ENCODE results near the gene FBXL13.

The FBXL13 gene

GRCh38 chr7:102927312-102927933 is 147.2 kb downstream of the FBXL13 start:
- Histone ChIP-seq H3K27me3 (ENCODE audit: control insufficient read depth in 1 of 2, insufficient read depth in 2 of 2, low read length in 2 of 2) (no peaks in the 10 kb centered on the region), H3K4me3 (ENCODE audit: low read depth in 1 of 2, low read length in 2 of 2) (no peak overlapping the region), H3K9me3 (ENCODE audit: low read length) (no peaks in the 10 kb centered on the region), H3K9ac (ENCODE audit: low read length) (no peak overlapping the region), H3K4me1 (ENCODE audit: insufficient read depth, low read length) (no peaks in the 10 kb centered on the region), H3K27ac (ENCODE audit: low read depth, low read length) (no peak overlapping the region), H3K36me3 (ENCODE audit: insufficient read depth, low read length) (no peaks in the 10 kb centered on the region)

GRCh38 chr7:102926783-102927140 is 147.8 kb downstream of the FBXL13 start:
- H3K27me3 ChIP-seq (ENCODE audit: control insufficient read depth in 1 of 2, insufficient read depth in 2 of 2, low read length in 2 of 2) = no peaks in the 10 kb centered on the region
- no peak overlapping the region for H3K27ac ChIP-seq (ENCODE audit: low read depth, low read length)
- H3K9me3 ChIP-seq (ENCODE audit: low read length) = no peaks in the 10 kb centered on the region
- no peaks in the 10 kb centered on the region for H3K36me3 ChIP-seq (ENCODE audit: insufficient read depth, low read length)
- H3K9ac ChIP-seq (ENCODE audit: low read length) = no peak overlapping the region
- H3K4me3 ChIP-seq (ENCODE audit: low read depth in 1 of 2, low read length in 2 of 2) = no peak overlapping the region
- no peaks in the 10 kb centered on the region for H3K4me1 ChIP-seq (ENCODE audit: insufficient read depth, low read length)

GRCh38 chr7:102925976-102926782 is 148.4 kb downstream of the FBXL13 start:
- H3K9ac ChIP-seq (ENCODE audit: low read length) = no peak overlapping the region
- no peaks in the 10 kb centered on the region for H3K36me3 ChIP-seq (ENCODE audit: insufficient read depth, low read length)
- H3K27me3 ChIP-seq (ENCODE audit: control insufficient read depth in 1 of 2, insufficient read depth in 2 of 2, low read length in 2 of 2) = no peaks in the 10 kb centered on the region
- H3K9me3 ChIP-seq (ENCODE audit: low read length) = no peaks in the 10 kb centered on the region
- H3K4me1 ChIP-seq (ENCODE audit: insufficient read depth, low read length) = no peaks in the 10 kb centered on the region
- H3K4me3 ChIP-seq (ENCODE audit: low read depth in 1 of 2, low read length in 2 of 2) = no peak overlapping the region
- H3K27ac ChIP-seq (ENCODE audit: low read depth, low read length) = no peak overlapping the region

GRCh38 chr7:102918845-102919244 is 155.8 kb downstream of the FBXL13 start:
- no peak overlapping the region for H3K9ac ChIP-seq (ENCODE audit: low read length)
- H3K27ac ChIP-seq (ENCODE audit: low read depth, low read length) = no peak overlapping the region
- no peak overlapping the region for H3K4me3 ChIP-seq (ENCODE audit: low read depth in 1 of 2, low read length in 2 of 2)
- no peaks in the 10 kb centered on the region for H3K9me3 ChIP-seq (ENCODE audit: low read length)
- H3K27me3 ChIP-seq (ENCODE audit: control insufficient read depth in 1 of 2, insufficient read depth in 2 of 2, low read length in 2 of 2) = no peaks in the 10 kb centered on the region
- no peaks in the 10 kb centered on the region for H3K36me3 ChIP-seq (ENCODE audit: insufficient read depth, low read length)
- no peaks in the 10 kb centered on the region for H3K4me1 ChIP-seq (ENCODE audit: insufficient read depth, low read length)

DNA sequence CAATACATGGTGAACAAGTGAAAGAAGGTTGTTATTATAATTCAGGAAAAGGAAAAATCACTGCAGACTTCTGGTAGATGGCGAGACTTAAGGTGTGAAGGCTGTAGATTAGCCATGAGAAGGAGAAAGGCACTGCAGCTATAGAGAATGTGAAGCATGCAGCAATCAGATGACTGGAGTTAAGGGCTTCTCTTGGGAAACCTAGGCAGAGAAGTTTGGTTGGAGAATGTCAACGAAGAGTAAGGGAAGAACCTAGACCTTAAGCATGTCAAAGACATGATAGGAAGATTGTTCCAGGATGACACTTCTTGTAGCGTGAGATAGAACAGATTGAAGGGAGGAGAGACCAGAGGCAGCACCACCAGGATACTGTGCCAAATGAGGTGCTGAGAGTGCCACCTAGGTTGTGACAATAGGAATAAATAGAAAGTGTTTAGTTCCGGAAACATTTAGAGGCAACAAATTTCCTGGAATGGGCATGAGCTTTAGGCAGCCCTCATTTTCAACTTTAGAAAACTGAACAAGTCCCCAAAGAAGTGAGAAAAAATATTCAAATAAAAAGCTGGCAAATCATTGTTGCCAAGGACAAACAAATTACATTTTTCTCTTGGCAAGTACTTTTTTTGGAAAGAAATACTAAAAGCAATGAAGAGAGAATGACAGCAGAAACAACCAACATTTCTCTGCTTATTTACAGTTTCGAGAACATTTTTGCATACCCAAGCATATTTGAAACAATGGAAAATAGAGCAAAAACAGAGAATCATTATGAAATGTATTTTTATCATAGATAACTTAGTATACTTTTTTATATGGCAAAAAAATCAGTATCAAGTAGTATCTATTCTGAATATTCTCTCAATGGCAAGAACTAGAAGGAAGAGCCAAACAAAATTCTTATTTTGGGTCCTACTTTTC is 156.9 kb downstream of the FBXL13 start:
- Histone ChIP-seq H3K9me3 (ENCODE audit: low read length) (no peaks in the 10 kb centered on the region), H3K4me1 (ENCODE audit: insufficient read depth, low read length) (peaks cover 3% of the 10 kb centered on the region), H3K4me3 (ENCODE audit: low read depth in 1 of 2, low read length in 2 of 2) (no peak overlapping the region), H3K27ac (ENCODE audit: low read depth, low read length) (no peak overlapping the region), H3K9ac (ENCODE audit: low read length) (no peak overlapping the region), H3K36me3 (ENCODE audit: insufficient read depth, low read length) (no peaks in the 10 kb centered on the region), H3K27me3 (ENCODE audit: control insufficient read depth in 1 of 2, insufficient read depth in 2 of 2, low read length in 2 of 2) (no peaks in the 10 kb centered on the region)

- no peak overlapping the region for H3K27ac ChIP-seq (ENCODE audit: low read depth, low read length)
- H3K9me3 ChIP-seq (ENCODE audit: low read length) = no peaks in the 10 kb centered on the region
- H3K36me3 ChIP-seq (ENCODE audit: insufficient read depth, low read length) = no peaks in the 10 kb centered on the region
- H3K9ac ChIP-seq (ENCODE audit: low read length) = no peak overlapping the region
- H3K4me1 ChIP-seq (ENCODE audit: insufficient read depth, low read length) = peaks cover 5% of the 10 kb centered on the region
- no peaks in the 10 kb centered on the region for H3K27me3 ChIP-seq (ENCODE audit: control insufficient read depth in 1 of 2, insufficient read depth in 2 of 2, low read length in 2 of 2)
- H3K4me3 ChIP-seq (ENCODE audit: low read depth in 1 of 2, low read length in 2 of 2) = no peak overlapping the region
These were observed 157.7 kb downstream of the FBXL13 start for GRCh38 chr7:102916881-102917280.

- no peak overlapping the region for H3K9ac ChIP-seq (ENCODE audit: low read length)
- no peak overlapping the region for H3K4me3 ChIP-seq (ENCODE audit: low read depth in 1 of 2, low read length in 2 of 2)
- H3K36me3 ChIP-seq (ENCODE audit: insufficient read depth, low read length) = no peaks in the 10 kb centered on the region
- H3K4me1 ChIP-seq (ENCODE audit: insufficient read depth, low read length) = peaks cover 5% of the 10 kb centered on the region
- no peak overlapping the region for H3K27ac ChIP-seq (ENCODE audit: low read depth, low read length)
- no peaks in the 10 kb centered on the region for H3K27me3 ChIP-seq (ENCODE audit: control insufficient read depth in 1 of 2, insufficient read depth in 2 of 2, low read length in 2 of 2)
- no peaks in the 10 kb centered on the region for H3K9me3 ChIP-seq (ENCODE audit: low read length)
These were observed 158.2 kb downstream of the FBXL13 start for GRCh38 chr7:102916426-102916825.

DNA sequence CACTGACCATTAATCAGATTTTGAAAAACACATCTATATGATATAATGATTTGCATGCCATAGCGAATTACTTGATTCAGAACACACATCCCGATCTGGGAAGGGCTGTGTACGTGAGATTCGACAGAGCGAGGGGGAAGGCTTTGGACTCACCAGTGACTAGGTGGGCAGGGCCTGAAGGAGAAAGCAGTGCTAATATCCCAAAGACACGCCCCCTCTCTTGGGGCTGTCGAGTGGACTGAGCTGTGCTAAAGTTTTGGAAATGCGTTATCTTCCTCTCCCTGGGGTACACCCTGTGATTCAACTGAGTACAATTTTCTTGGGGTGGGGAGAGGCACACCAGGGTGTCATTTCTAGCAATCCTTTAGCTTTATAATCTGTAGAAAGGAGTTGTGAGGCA is 160.0 kb downstream of the FBXL13 start:
- H3K27ac ChIP-seq (ENCODE audit: low read depth, low read length) = no peak overlapping the region
- H3K36me3 ChIP-seq (ENCODE audit: insufficient read depth, low read length) = no peaks in the 10 kb centered on the region
- H3K9ac ChIP-seq (ENCODE audit: low read length) = no peak overlapping the region
- no peaks in the 10 kb centered on the region for H3K27me3 ChIP-seq (ENCODE audit: control insufficient read depth in 1 of 2, insufficient read depth in 2 of 2, low read length in 2 of 2)
- no peak overlapping the region for H3K4me3 ChIP-seq (ENCODE audit: low read depth in 1 of 2, low read length in 2 of 2)
- no peaks in the 10 kb centered on the region for H3K9me3 ChIP-seq (ENCODE audit: low read length)
- peaks cover 5% of the 10 kb centered on the region for H3K4me1 ChIP-seq (ENCODE audit: insufficient read depth, low read length)

DNA sequence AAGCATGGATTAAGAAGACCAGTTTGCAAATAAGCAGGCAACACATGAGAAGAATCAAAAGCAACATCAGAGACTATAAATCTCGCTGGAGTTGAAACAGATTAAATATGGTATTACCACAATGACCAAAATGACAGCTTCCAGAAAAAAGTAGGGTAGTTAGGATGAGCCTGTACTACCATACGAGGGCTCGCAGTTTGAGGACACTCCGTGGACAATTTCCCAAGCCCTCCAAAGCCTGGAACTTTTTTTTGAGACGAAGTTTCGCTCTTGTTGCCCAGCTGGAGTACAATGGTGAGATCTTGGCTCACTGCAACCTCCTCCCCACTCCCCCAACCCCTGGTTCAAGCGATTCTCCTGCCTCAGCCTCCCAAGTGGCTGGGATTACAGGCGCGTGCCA is 160.8 kb downstream of the FBXL13 start:
- no peak overlapping the region for H3K4me3 ChIP-seq (ENCODE audit: low read depth in 1 of 2, low read length in 2 of 2)
- H3K4me1 ChIP-seq (ENCODE audit: insufficient read depth, low read length) = peaks cover 5% of the 10 kb centered on the region
- H3K27me3 ChIP-seq (ENCODE audit: control insufficient read depth in 1 of 2, insufficient read depth in 2 of 2, low read length in 2 of 2) = no peaks in the 10 kb centered on the region
- H3K9ac ChIP-seq (ENCODE audit: low read length) = no peak overlapping the region
- H3K27ac ChIP-seq (ENCODE audit: low read depth, low read length) = no peak overlapping the region
- no peaks in the 10 kb centered on the region for H3K36me3 ChIP-seq (ENCODE audit: insufficient read depth, low read length)
- no peaks in the 10 kb centered on the region for H3K9me3 ChIP-seq (ENCODE audit: low read length)

- H3K9me3 ChIP-seq (ENCODE audit: low read length) = no peaks in the 10 kb centered on the region
- no peak within 1 kb of the TSS for H3K27ac ChIP-seq (ENCODE audit: low read depth, low read length)
- H3K4me1 ChIP-seq (ENCODE audit: insufficient read depth, low read length) = peaks cover 5% of the 10 kb centered on the region
- H3K9ac ChIP-seq (ENCODE audit: low read length) = no peak within 1 kb of the TSS
- H3K27me3 ChIP-seq (ENCODE audit: control insufficient read depth in 1 of 2, insufficient read depth in 2 of 2, low read length in 2 of 2) = no peaks in the 10 kb centered on the region
- H3K4me3 ChIP-seq (ENCODE audit: low read depth in 1 of 2, low read length in 2 of 2) = peak within 1 kb of the TSS in 1 of 2 donors; percentile 39
- no peaks in the 10 kb centered on the region for H3K36me3 ChIP-seq (ENCODE audit: insufficient read depth, low read length)
These were observed 161.9 kb downstream of the FBXL13 start, which contains the start of gene LRRC17 for GRCh38 chr7:102912742-102913141. Gene LRRC17 (plus strand): TSS chr7:102913000. CDS start chr7:102933914, 20,914 bp downstream.

DNA sequence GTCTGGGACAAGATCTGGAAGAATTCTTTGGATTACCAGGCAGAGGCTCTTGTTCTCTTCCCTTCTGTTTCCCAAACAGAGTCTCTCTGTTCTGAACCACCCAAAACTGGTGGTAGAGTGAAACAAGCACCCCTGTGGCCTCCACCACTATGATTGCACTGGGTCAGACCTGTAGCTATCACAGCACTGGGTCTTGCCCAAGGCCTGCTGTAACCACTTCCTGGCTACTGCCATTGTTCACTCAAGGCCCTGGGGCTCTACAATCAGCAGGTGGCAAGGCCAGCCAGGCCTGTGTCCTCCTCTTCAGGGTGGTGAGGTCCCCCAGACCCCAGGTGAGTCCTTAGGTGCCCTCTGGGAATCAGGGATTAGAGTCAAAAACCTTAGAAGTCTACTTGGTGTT is 165.9 kb downstream of the FBXL13 start:
- peaks cover 5% of the 10 kb centered on the region for H3K4me1 ChIP-seq (ENCODE audit: insufficient read depth, low read length)
- no peak overlapping the region for H3K27ac ChIP-seq (ENCODE audit: low read depth, low read length)
- no peak overlapping the region for H3K4me3 ChIP-seq (ENCODE audit: low read depth in 1 of 2, low read length in 2 of 2)
- no peak overlapping the region for H3K9ac ChIP-seq (ENCODE audit: low read length)
- no peaks in the 10 kb centered on the region for H3K9me3 ChIP-seq (ENCODE audit: low read length)
- H3K27me3 ChIP-seq (ENCODE audit: control insufficient read depth in 1 of 2, insufficient read depth in 2 of 2, low read length in 2 of 2) = no peaks in the 10 kb centered on the region
- H3K36me3 ChIP-seq (ENCODE audit: insufficient read depth, low read length) = no peaks in the 10 kb centered on the region

Measured in muscle layer of colon (tissue), 2 donors.